ENCODE measurements around the gene TOMM40. TPM values are rescaled to one million over a fixed set of nuclear protein-coding genes. Genes with fewer than 3 reads are reported as not detected.
"Not testable (repeated sequence)": the region's sequence is repeated elsewhere in the genome, so short reads cannot be mapped to it uniquely, and the experiment has no call there.

Gene TOMM40
- total RNA-seq, 6 experiments from 2014 or later: 24.9 to 82.6 (median 26.7) TPM

GRCh38 chr19:44912854-44913253 lies 21.8 kb downstream of the TOMM40 start:
- peak overlapping the region in 2 of 3 donors; percentile 27 to 72 for H3K4me3 ChIP-seq
- peaks cover 0 to 18% (median 2%) of the 10 kb centered on the region in 4 donors for H3K36me3 ChIP-seq
- WGBS (ENCODE audit: insufficient coverage, low coverage, low lambda C conversion rate, missing lambda C conversion rate): 5% methylated on average over 6 of the region's 6 CpGs
- intact Hi-C loops (cut with DNase I): no loop called here
- TF ChIP-seq POLR2A (IDR thresholded peaks at IDR 0.05) (no peak), CTCF (IDR thresholded peaks at IDR 0.05) (no peak)
- no peaks in the 10 kb centered on the region for H3K27me3 ChIP-seq
- H3K4me1 ChIP-seq: peaks cover 0 to 43% (median 0%) of the 10 kb centered on the region in 4 donors
- peak overlapping the region in 2 of 3 donors; percentile 81 to 86 for H3K27ac ChIP-seq
- H3K9me3 ChIP-seq: no peaks in the 10 kb centered on the region
- ATAC-seq (peak; percentile 58 to 68 (median 66)), DNase-seq (peak; percentile 92 to 98 (median 96))

GRCh38 chr19:44913512-44914432 lies 22.7 kb downstream of the TOMM40 start:
- H3K9me3 ChIP-seq; H3K27me3 ChIP-seq; intact Hi-C loops (cut with DNase I); DNase-seq; ATAC-seq: not testable (repeated sequence)
- 21% methylated on average over 23 of the region's 23 CpGs for WGBS (ENCODE audit: insufficient coverage, low coverage, low lambda C conversion rate, missing lambda C conversion rate)
- peak overlapping the region; percentile 75 to 86 (median 81) for H3K27ac ChIP-seq
- H3K4me1 ChIP-seq: peaks cover 0 to 41% (median 0%) of the 10 kb centered on the region in 4 donors
- H3K36me3 ChIP-seq: peaks cover 0 to 13% (median under 1%) of the 10 kb centered on the region in 4 donors
- peak overlapping the region; percentile 45 to 72 (median 64) for H3K4me3 ChIP-seq

- H3K27me3 ChIP-seq; H3K9me3 ChIP-seq; intact Hi-C loops (cut with DNase I): not testable (repeated sequence)
- peaks cover 0 to 13% (median 4%) of the 10 kb centered on the region in 4 donors for H3K36me3 ChIP-seq
- peak within 1 kb of the TSS; percentile 75 to 86 (median 81) for H3K27ac ChIP-seq
- TF ChIP-seq POLR2A (IDR thresholded peaks at IDR 0.05): peak; percentile 47
- 2% methylated on average over 20 of the region's 28 CpGs for WGBS (ENCODE audit: insufficient coverage, low coverage, low lambda C conversion rate, missing lambda C conversion rate)
- ATAC-seq: peak; percentile 64 to 79 (median 68)
- H3K4me3 ChIP-seq: peak within 1 kb of the TSS; percentile 45 to 72 (median 64)
- H3K4me1 ChIP-seq: peaks cover 0 to 44% (median 0%) of the 10 kb centered on the region in 4 donors
- peak; percentile 87 to 88 (median 87) for DNase-seq
Observed at GRCh38 chr19:44914433-44915206, 23.6 kb downstream of the TOMM40 start, which contains the start of gene APOC1. Gene APOC1 (plus strand): TSS chr19:44914608. CDS start chr19:44914892, 284 bp downstream.

- Histone ChIP-seq H3K9me3 (no peaks in the 10 kb centered on the region), H3K4me3 (no peak overlapping the region), H3K36me3 (peaks cover 0 to under 1% (median 0%) of the 10 kb centered on the region in 4 donors), H3K27me3 (no peaks in the 10 kb centered on the region), H3K27ac (peak overlapping the region; percentile 68 to 88 (median 85)), H3K4me1 (peaks cover 2 to 65% (median 28%) of the 10 kb centered on the region in 4 donors)
- intact Hi-C loops (cut with DNase I): no loop called here
- WGBS (ENCODE audit: insufficient coverage, low coverage, low lambda C conversion rate, missing lambda C conversion rate): 10% methylated on average over 5 of the region's 8 CpGs
- TF ChIP-seq POLR2A (IDR thresholded peaks at IDR 0.05): peak; percentile 64
- TF ChIP-seq CTCF (IDR thresholded peaks at IDR 0.05): no peak
- ATAC-seq (peak; percentile 64 to 82 (median 68)), DNase-seq (peak; percentile 80 to 92 (median 88))
Observed at GRCh38 chr19:44924243-44924725, 33.2 kb downstream of the TOMM40 start.

Measured in right lobe of liver (tissue), 6 donors.